ENCODE measurements around the gene ELOVL1.

Gene ELOVL1

DNA sequence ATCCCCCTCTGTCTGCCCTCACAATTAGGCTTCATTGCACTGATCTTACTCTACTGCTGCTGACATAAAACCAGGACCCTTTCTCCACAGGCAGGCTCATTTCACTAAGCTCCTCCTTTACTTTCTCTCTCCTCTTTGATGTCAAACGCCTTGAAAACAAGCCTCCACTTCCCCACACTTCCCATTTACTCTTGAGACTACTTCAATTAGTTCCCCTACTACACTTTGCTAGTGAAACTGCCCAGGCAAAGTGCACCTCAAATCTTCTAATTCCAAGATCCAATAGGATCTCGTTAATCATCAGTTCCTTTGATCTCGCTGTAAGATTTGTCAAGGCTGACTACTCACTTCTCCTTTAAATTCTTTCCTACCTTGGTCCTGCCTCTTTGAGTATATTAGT lies 14.9 kb downstream of the ELOVL1 start:
- no peak for DNase-seq

DNA sequence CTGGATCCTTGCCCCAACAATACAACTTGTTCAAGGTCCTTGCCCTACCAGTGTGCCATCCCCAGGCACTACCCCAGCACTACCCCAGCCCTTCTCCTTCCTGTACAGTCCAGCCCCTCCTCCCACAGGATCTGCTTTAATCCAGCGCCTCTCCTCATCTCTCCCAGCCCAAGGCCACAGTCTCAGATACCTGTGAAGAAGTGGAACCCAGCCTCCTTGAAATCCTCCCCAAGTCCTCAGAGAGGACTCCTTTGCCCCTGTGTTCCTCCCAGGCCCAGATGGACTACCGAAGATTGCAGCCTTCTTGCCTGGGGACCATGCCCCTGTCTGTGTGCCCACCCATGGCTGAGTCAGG lies 15.5 kb downstream of the ELOVL1 start:
- no peak for DNase-seq

DNA sequence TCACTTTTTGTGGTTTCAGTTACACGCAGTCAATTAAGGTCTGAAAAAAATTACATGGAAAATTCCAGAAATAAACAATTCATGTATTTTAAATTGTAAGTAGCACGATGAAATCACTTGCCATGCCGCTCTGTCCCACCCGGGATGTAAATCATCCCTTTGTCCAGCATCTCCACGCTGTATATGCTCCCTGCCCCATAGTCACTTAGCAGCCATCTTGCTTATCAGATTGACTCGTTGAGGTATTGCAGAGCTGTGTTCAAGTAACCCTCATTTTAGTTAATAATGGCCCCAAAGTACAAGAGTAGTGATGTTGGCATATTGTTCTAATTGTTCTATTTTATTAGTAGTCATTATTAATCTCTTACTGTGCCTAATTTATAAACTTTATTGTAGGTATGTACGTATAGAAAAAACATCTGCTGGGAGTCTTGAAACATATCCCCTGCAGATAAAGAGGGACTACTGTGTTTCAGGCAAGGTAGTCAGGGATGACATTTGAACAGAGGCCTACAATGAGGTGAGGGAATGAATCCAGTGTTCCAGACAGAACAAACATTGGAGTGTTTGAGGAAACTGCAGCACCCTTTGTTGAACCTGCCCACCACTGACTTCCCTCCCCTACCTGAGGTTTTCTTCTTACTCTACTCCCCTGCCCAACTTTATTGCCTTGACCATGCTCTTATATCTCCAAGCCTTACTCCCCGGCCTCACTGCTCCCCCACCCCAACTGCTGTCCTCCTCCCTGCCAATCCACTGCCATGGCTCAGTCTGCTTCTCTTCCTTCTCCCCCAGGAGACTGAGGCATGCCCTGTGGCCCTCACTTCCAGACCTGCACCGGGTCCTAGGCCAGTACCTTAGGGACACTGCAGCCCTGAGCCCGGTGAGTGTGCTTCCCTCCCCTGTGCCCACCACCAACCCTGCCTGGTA lies 16.1 kb downstream of the ELOVL1 start:
- DNase-seq = no peak

DNA sequence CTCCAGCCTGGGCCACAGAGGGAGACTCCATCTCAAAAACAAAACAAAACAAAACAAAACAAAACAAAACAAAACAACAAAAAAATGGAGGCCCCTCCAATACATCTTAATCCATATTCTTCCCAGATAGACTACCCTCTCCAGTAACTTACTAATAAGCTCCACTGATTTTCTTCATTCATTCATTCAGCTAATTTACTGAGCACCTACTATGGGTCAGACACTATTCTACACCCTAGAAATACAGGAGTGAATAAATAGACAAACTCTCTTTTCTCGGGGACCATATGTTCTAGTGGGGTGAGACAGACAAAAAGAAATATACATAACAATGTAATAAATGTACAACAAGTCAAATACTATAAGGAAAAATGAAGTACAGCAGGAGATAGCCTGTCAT lies 16.8 kb downstream of the ELOVL1 start:
- no peak for DNase-seq

DNA sequence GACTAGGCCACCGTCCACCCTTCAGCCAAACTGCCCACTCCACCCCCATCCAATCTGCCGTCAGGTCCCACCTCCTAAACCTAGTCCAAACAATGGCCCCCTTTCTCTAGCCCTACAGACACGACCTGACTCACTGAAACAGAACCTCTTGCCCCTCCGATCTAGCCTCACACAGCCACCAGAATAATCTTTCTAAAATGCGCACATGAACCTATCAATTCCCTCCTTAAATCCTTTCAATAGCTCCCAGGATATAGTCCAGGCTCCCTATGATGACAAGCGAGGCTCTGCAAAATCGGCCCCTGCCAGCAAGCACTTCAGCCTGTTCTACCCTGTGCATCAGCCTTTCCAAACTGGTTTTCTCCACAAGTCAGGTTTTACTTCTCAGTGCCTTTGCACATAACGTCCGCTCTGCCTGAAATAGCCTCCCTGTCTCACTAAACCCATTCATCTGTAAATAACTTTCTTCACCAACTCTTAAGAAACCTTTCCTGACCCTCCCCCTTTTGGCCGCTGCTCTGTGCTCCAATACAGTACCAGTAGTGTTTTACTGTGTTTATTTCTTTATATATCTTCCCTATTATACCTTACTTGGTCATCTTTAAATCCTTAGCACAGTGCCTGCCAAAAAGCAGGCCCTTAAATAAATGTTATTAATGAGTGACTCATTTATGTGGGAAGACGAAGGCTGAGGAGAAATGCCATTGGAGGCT lies 18.1 kb downstream of the ELOVL1 start:
- no peak for DNase-seq

DNA sequence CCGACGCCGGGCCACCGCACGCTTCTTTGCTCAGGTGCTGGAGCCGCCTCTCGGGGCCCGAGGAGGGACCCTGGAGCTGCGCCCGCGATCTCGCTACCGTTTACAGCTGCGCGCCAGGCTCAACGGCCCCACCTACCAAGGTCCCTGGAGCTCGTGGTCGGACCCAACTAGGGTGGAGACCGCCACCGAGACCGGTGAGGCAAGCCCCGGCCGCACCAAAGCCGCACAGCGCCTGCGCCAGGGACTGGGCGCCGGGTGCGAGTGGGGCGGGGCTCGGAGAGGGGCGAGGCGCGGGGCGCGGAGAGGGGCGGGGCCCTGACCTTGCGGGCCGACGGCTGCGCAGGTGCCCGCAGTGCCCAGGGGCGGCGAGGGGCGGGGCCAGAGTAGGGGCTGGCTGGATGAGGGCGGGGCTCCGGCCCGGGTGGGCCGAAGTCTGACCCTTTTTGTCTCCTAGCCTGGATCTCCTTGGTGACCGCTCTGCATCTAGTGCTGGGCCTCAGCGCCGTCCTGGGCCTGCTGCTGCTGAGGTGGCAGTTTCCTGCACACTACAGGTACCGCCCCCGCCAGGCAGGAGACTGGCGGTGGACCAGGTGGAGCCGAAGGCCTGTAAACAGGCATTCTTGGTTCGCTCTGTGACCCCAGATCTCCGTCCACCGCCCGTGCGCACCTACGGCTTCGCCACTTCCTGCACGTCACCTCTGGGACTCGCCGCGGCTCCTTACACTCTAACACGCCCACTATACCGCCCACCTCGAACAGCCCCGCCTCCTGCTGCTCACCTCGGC lies 18.8 kb downstream of the ELOVL1 start:
- DNase-seq = peak; percentile 95

DNA sequence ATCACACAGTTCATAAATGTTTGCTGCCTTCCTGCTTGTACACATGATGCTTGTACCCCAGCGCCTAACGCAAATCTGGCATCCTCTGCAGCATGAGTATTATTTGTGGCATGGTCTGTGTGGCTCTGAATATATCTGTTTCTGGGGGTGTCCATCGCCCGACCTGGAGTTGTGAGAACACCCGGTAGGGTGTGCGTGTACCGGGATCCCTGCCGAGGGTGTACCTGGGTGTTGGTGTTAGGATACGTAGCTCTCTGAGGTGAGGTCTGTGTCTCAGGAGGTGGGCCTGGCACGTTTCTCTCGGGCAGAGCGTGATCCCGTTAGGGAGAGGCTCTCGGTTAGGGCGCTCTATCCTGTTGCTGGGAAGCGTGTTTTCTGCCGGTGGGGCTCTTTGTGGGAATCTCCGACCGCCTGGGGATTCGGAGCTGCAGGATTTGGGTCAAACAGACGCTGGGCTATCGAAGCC lies 19.4 kb downstream of the ELOVL1 start:
- DNase-seq = peak; percentile 69

DNA sequence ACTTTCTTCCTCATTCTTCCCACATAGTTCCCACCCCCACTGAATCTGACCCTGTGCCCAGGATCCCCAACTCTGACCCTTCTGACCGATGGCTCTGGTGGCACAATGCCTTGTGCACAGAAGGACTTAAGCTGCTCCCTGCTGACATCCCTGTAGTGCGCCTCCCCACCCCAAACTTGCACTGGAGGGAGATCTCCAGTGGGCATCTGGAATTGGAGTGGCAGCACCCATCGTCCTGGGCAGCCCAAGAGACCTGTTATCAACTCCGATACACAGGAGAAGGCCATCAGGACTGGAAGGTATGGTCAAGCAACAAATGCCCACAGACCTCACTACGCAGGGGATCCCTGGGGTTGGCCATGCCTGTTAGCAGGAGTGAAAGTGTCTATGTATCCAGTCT lies 21.2 kb downstream of the ELOVL1 start:
- DNase-seq = no peak

DNA sequence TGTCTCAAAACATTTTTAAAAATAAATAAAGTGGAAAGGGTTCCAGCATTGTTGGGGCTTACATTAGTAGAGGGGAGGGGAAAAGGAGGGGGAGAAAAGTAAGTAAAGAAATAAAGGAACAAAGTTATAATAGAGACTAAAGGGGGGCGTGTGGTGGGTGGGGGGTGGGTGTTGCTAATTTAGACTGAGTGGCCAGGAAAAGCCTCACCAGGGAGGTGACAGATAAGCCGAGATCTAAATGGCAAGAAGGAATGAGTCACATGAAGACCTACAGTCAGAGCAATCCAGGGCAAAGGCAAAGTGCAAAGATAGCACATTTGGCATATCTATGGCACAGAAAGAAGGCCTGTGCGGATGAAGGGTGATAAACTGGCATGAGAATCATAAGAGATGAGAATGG lies 22.7 kb downstream of the ELOVL1 start:
- no peak for DNase-seq

DNA sequence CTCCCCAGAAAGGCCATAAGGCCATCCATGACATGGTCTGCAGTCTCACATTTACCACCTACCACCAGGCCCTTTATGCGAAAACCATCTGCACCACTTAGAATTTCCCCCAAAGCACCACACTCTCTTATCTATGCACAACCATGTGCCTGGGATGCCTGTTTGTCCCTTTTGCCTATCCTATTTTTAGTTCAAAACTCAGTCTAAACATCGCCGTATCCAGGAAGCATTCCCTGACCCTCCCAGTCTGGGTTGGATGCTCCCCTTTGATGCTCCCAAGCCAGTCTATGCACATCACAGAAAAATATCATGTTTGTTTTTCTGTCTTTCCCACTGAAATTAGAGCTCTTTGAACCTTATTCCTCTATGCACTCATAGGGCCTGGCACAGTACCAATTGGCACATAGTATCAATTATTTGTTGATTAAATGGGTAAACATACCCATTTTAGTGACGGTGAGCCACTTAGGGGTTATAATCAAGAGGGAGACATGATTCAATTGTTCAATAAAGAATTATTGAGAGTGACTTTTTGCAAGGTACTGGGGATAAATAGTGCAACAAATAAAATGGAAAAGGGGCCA lies 23.5 kb downstream of the ELOVL1 start:
- no peak for DNase-seq

DNA sequence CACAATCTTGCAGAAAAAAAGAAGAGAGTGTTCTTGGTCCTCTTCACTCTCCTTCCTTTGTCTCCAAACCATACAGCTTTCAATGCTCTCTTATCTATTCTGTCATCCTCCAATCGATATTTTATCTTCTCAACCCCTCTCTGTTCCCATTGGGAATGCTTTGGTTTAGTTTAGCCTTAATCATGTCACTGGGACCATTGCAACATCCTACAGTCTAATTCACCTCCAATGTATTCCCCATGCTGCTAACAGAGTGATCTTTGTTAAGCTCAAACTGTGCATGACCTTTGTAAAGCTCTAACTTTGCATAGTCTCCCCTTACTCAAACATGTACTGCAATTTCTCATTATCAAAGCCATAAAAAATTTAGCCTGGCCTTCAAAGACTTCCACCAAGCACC lies 27.3 kb downstream of the ELOVL1 start:
- DNase-seq = no peak

DNA sequence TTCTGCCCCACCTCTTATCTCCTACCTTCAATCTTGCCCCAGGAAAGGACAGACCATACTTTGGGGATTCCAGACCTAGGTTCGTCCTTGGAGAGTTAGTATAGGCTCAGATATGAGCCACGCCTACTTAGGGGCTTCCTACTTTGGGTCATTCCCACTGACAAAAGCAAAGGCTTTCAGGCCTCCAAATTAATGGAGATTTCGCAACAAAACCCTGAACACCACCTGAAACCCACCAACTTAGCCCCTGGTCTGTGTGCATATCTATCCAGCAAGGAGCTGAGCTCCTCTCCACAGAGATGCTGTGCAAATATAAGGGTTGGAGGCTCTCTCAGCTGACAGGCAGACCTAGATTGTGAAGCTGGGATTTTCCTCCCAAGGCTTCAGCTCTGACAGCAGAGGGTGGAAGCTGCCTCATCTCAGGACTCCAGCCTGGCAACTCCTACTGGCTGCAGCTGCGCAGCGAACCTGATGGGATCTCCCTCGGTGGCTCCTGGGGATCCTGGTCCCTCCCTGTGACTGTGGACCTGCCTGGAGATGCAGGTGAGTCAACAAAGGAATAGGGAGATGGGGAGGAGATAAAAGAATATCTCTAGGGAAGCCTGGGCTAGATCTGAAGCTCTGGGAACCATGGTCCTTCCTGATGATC lies 28.1 kb downstream of the ELOVL1 start:
- no peak for DNase-seq

DNA sequence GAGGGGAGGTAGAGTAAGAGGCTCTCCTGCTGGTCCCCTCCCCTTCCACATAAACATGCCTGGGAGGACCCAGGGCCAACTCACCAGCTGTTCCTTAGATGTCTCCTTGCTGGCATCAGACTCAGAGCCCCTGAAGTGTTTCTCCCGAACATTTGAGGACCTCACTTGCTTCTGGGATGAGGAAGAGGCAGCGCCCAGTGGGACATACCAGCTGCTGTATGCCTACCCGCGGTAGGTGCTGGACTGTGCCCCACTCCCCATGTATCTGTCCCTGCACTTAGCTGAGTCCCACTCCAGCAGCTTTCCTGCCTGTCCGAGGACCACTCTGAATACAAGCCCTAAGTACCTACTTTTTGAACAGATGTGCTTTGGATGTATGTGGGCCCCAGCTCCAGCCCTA lies 29.8 kb downstream of the ELOVL1 start:
- DNase-seq = no peak

DNA sequence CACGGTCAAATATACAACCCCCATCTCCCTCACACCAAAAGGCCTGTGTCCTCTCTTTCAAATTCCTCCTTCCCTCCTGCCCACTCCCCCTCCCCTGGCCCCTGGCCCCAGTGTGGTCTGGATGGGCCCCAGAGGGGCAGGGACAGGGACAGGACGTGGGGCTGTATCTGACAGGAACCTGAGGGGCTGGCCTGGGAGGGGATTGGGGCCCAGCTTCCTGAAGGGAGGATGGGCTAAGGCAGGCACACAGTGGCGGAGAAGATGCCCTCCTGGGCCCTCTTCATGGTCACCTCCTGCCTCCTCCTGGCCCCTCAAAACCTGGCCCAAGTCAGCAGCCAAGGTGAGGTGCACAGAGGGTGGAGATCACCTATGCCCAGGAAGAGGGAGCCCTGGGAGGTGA lies 30.2 kb downstream of the ELOVL1 start, which contains the start of gene MPL:
MPL (plus strand) TSS at position 231 of the 400 bp plus-strand sequence; CDS start at position 262, 31 bp downstream.
- no peak for DNase-seq

DNA sequence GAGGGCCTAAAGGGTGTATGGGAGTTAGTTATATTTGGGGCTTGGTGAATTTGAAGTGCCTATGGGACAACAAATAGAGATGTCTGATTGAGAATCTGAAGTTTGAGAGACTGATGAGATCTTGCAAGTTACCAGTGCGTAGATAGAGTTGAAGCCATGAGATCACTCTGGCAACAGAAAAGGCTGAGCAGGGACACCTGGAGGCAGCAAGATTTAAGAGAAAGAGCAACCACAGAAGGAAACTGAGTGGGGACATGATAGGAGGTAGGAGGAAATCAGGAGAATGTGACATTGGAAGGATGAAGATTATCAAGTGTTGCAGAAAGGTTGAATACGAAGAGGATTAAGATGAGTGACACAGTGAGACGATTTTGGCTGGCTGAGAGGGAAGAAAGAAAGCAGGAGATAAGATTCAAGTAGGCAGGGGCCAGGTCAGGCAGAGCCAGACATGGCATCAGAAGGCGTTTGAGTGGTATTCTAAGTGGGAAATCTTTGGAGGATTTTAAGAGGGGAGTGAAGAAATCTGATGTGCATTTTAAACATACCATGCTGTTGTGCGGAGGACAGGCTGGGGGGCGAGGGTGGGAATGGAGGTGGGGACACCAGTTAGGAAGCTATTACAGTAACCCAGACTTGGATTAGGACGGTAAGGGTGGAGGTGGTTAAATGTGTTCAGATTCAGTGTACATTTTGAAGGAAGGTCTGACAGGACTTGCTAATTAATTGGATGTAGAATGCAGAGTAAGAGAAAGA lies 33.2 kb downstream of the ELOVL1 start:
- DNase-seq = no peak

DNA sequence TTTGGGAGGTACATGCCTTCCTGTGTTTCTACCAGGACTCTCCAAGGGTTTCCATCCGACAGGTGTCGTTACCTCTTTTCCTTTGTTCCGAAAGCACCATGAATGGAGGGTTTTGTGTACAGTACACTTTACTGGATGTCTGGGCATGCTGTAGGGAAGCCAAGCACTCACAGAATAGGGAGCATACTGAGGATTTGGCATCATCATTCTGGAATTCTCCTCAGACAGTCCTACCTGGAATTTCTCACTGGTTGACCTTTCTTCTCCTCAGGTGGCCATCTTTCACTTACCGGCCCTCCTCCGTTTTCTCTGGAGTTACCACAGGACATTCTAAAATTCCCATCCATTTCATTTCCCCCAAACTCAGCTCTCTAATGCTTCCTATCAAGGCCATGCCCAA lies 36.1 kb downstream of the ELOVL1 start:
- DNase-seq = peak; percentile 69

DNA sequence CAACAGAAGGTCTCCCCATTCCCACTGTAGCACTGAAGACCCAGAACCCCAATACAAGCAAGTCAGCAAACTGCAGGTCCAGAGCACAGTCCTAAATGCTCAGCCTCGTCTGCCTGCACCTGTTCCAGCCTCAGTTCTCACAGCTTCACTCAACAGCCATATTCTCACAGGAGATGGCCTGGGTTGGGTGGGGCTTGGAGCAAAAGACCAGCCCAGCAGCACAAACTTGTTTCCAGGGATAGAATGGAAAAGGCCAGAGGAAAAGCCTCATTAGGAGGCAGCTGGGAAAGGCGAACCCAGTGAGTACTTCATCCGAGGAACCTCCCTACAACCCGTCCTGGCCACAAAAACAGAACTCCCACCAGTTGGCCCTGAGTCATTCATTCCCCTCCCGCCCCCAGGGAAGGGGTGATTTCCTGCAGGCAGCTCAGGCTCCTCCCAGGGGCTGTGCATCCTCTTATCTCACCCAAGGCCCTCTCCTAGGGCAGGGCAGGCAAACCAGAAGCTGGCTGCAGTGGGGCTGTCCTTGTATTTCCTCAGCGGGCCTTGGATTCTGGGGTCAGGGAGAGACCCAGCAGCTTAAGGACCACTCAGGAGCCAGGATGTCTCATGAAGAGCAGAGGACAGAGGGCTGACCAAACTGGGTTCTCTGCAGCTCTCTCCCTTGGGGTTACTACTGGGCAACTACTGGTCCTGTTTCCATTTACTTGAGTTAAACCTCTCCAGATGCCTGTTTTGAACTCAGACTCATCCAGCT lies 37.6 kb downstream of the ELOVL1 start:
- no peak for DNase-seq

DNA sequence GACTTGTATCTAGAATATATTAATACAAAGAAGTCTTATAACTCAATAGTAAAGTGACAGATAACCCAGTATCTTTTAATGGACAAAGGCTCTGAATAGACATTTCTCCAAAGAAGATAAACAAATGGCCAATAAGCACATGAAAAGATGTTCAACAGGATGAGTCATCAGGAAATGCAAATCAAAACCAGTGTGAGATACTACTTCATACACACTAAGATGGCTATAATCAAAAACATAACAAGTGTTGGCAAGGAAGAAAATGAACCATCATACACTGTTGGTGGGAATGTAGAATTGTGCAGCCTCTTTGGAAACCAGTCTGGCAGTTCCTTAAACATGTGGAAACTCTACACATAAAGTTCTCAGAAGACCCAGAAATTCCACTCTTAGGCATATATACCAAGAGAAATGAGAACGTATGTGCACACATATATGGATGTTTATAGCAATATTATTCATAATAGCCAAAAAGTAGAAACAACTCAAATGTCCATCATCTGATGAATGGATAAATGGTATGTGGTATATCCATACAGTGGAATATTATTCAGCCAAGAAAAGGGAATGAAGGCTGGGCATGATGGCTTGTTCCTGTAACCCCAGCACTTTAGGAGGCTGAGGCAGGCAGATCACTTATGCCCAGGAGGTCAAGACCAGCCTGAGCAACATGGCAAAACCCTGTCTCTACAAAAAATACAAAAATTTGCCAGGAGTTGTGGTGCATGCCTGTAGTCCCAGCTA lies 40.1 kb downstream of the ELOVL1 start:
- no peak for DNase-seq

DNA sequence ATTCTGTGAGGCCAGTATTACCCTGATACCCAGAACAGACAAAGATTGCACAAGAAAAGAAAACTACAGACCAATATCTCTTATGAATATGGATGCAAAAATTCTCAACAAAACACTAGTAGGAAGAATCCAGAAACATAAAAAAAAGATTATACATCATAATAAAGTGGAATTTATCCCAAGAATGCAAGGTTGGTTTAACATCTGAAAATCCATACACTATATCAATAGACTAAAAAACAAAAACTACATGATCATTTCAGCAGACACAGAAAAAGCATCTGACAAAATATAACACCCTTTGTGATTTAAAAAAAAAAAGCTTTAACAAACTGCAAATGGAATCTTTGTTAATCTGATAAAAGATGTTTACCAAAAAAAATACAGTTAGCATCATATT lies 42.4 kb downstream of the ELOVL1 start:
- DNase-seq = no peak

DNA sequence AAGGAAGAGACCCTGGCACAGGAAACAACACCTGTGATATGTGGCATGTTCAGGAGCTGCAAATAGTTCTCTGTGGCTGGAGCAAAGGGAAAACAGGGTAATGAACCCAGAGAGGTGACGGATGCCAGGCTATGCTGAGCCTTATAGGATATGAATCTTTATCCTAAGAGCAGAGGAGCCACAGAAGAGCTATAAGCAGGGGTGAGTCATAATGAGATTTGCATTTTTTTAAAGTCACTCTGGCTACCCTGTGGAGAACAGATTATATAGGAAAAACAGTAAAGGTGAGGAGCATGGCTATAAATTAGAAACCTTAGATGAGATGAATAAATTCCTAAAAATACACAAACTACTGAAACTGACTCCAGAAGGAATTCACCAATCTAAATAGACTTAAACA lies 43.0 kb downstream of the ELOVL1 start:
- no peak for DNase-seq
